Fibroblast of pulmonary artery (primary cell): ENCODE data around the gene PRR36.

Source experiments
- DNase-seq: peaks from one replicate; pipeline ENCODE4 v3.0.0-alpha.2; 2010; ENCODE audit warnings: low read depth
- H3K4me3 ChIP-seq: replicated peaks from 2 replicates; pipeline ENCODE4 v1.5.1; 2011; ENCODE audit warnings: low read depth, mild to moderate bottlenecking, control low read depth, low read length, moderate library complexity
- CTCF ChIP-seq: IDR thresholded peaks from 2 replicates; pipeline ENCODE4 v1.5.1; 2011; ENCODE audit warnings: mild to moderate bottlenecking, control low read depth, low read length, inconsistent platforms; ENCODE audit errors: missing control alignments

The PRR36 gene

GRCh38 chr19:7864690-7865074, 9.5 kb downstream of the PRR36 start:
- no peak for DNase-seq
- no peak for TF ChIP-seq CTCF
- no peak overlapping the region for H3K4me3 ChIP-seq

GRCh38 chr19:7863971-7864689, 10.1 kb downstream of the PRR36 start:
- no peak overlapping the region for H3K4me3 ChIP-seq
- DNase-seq, result no peak
- TF ChIP-seq CTCF, result no peak

GRCh38 chr19:7863157-7863970, 10.8 kb downstream of the PRR36 start:
- no peak overlapping the region for H3K4me3 ChIP-seq
- TF ChIP-seq CTCF, result no peak
- DNase-seq, result no peak

- no peak for TF ChIP-seq CTCF
- no peak overlapping the region for H3K4me3 ChIP-seq
- DNase-seq, result peak; percentile 46
Measured at GRCh38 chr19:7862413-7862951, 11.7 kb downstream of the PRR36 start.

GRCh38 chr19:7861619-7862412, 12.4 kb downstream of the PRR36 start:
- H3K4me3 ChIP-seq, result no peak overlapping the region
- TF ChIP-seq CTCF, result no peak
- DNase-seq, result no peak

GRCh38 chr19:7860714-7861618, 13.2 kb downstream of the PRR36 start:
- H3K4me3 ChIP-seq, result no peak overlapping the region
- TF ChIP-seq CTCF, result no peak
- no peak for DNase-seq
